Adrenal gland (tissue), 5 donors: ENCODE results near the gene CHST11.

Experiments
- POLR2A ChIP-seq, 2 donors: fragments of 450-650 bp; IDR thresholded peaks; one replicate each; pipeline ENCODE4 v1.6.1; 2017; ENCODE audit warnings: antibody characterized with exemption in 2 of 2, mild to moderate bottlenecking in 2 of 2, moderate library complexity in 1 of 2
- TF ChIP-seq, protein P1 (sequence below), 6 experiments: fragments of 450-650 bp in 4 of 6; fragments of 200-600 bp in 2 of 6; sonication (generic) in 1 of 6; IDR thresholded peaks; 1 replicate in 5 of 6; 2 replicates in 1 of 6; pipeline versions ENCODE4 v1.5.1 to v1.8.0; 2016 to 2021; ENCODE audit warnings: antibody characterized with exemption in 6 of 6, mild to moderate bottlenecking in 2 of 6, moderate library complexity in 1 of 6
- donor health status: DM: no; HTN: no; CAD: no.

DNA sequence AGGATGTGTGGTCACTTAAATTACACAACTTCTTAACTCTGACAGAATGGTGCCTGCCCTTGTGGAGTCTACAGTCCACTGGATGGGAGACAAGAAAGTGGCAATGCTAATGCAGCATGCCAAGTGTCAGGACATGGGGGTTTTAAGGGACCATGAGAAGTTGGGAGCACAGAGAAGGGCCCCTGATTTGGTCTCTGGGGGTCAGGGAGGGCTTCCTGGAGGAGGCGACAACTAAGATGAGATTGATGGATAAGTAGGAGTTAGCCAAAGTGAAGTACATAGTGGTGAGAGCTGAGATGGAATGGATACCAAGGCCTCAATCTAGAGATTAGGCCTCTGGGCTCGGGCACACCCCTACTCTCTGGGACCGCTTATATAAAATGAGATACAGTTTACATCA, 236.7 kb downstream of the CHST11 start:
- TF ChIP-seq, protein P1, sequence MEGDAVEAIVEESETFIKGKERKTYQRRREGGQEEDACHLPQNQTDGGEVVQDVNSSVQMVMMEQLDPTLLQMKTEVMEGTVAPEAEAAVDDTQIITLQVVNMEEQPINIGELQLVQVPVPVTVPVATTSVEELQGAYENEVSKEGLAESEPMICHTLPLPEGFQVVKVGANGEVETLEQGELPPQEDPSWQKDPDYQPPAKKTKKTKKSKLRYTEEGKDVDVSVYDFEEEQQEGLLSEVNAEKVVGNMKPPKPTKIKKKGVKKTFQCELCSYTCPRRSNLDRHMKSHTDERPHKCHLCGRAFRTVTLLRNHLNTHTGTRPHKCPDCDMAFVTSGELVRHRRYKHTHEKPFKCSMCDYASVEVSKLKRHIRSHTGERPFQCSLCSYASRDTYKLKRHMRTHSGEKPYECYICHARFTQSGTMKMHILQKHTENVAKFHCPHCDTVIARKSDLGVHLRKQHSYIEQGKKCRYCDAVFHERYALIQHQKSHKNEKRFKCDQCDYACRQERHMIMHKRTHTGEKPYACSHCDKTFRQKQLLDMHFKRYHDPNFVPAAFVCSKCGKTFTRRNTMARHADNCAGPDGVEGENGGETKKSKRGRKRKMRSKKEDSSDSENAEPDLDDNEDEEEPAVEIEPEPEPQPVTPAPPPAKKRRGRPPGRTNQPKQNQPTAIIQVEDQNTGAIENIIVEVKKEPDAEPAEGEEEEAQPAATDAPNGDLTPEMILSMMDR (IDR thresholded peaks at IDR 0.05), result no peak
- TF ChIP-seq POLR2A (IDR thresholded peaks at IDR 0.05), result no peak
